GM19238 (cell line): ENCODE measurements around the gene FOXF1.

Experiments
- DNase-seq: peaks from one replicate; pipeline ENCODE4 v3.0.0; 2011; ENCODE audit warnings: low spot score; ENCODE audit not compliant: insufficient read length

Gene FOXF1

DNA sequence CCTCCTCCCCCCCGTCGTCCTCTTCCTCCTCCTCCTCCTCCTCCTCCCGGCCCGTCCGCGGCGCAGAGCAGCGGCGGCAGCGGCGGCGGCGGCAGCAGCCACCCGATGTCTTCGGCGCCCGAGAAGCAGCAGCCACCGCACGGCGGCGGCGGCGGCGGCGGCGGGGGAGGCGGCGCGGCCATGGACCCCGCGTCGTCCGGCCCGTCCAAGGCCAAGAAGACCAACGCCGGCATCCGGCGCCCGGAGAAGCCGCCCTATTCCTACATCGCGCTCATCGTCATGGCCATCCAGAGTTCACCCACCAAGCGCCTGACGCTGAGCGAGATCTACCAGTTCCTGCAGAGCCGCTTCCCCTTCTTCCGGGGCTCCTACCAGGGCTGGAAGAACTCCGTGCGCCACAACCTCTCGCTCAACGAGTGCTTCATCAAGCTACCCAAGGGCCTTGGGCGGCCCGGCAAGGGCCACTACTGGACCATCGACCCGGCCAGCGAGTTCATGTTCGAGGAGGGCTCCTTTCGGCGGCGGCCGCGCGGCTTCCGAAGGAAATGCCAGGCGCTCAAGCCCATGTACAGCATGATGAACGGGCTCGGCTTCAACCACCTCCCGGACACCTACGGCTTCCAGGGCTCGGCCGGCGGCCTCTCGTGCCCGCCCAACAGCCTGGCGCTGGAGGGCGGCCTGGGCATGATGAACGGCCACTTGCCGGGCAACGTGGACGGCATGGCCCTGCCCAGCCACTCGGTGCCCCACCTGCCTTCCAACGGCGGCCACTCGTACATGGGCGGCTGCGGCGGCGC lies at the start of gene FOXF1:
TSS of gene FOXF1 (plus strand) at position 63 of the 797 bp plus-strand sequence. CDS start at position 106, 43 bp downstream.
- no peak for DNase-seq

DNA sequence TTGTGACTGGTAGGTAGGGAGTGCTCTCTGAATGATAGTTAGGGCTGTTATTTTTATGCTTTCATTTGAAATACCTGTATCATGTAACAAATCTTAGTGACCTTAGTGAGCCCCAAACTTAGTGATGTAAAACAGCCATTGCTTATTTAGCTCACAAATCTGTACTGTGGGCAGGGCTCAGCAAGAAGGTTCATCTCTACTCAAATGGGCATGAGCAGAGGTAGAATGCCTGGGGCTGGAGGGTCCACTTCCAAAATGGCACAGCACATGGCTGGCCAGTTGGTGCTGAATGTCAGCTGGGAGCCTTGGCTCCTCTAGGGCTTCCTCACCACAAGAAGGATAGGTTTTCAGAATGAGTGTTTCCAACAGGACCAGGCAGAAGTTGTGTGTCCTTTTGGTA lies 49.3 kb upstream of the FOXF1 start:
- no peak for DNase-seq

DNA sequence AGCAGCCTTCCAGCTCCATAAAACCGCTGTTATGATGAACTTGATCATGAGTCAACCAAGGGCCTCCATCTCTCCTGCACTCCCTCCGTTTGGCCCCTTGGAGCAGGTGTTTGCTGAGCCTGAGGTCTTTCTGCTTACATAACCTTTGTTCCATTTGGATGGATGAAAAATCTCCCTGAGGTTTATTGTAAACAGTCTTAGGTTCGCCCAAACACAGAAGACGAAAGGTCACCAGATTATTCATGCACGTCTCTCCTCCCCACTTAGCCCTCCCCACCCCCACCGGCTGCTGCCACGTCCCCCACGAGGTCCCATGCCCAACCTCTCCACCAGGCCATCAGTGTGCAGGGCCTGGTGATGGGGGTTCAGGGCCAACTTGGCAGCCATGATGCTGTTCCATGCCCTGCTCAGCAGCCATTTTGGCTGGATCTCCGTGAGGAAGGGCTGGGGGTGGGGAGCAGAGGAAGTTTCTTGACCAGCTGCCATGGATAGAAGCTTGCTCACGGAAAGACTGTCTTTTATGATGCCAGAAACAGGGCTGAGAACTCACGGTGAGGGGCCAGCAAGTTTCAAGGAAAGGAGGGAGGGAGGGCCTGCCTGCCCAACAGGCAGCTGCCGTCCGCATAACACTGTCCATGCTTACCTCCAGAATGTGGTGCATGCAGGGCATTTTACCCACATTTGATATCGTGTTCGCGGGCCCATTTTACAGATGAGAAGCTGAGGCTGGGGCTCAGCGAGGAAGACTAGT lies 47.8 kb upstream of the FOXF1 start:
- DNase-seq: no peak

DNA sequence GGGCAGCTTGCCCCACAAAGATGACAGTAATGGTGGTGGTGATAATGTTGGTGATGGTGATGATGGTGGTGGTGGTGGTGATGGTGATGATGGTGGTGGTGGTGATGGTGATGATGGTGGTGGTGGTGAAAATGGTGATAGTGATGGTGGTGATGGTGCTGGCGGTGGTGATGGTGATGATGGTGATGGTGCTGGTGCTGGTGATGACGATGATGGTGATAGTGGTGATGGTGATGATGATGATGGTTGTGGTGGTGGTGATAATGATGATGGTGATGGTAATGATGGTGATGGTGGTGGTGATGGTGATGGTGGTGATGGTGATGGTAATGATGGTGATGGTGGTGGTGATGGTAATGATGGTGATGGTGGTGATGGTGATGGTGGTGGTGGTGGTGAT lies 46.3 kb upstream of the FOXF1 start:
- no peak for DNase-seq

DNA sequence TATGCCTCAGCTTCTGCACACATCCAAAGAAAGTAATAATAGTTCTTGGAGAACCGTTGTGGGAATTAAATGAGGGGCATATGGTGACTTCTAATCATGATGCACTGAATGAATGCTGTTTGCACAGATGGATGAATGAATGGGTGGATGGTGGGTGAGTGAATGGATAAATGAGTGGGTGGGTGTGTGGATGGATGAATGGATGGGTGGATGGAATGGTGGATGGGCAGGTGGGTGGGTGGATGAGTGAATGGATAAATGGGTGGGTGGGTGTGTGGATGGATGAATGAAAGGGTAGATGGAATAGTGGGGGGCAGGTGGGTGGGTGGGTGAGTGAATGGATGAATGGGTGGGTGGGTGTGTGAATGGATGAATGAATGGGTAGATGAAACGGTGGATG lies 44.9 kb upstream of the FOXF1 start:
- no peak for DNase-seq

DNA sequence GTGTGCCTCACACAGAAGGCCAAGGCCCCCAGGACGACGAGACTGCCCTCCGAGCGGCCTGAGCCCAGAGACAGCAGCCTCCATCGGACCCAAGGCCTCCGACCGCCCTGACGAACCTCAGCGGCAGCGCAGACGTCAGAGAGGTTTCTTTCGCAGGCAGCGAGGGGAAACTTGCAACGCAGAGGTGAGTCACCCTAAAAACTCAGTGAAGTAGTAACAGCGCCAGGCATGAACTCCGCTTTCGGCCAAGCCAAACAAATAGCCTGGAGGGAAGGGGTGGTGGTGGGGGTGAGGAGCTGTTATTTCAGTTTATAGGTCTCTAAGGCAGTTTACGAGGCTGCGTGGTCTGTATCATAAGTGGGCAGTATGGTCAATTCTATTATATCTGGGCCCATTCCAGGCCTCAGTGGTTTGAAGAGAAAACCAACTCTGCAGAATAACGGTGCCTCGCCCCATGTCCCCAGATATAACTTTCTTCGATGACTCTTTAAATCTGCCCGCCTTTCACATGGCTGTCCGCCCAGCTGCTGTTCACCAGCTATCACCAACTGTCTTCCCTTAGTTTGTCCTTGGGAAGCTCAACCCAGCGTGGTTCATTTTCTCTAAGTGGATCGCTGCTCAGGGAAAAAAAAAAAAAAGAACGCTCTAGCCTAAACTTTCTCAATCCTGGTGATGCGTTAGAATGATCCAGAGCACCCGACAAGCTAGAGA lies 43.5 kb upstream of the FOXF1 start:
- DNase-seq: no peak

DNA sequence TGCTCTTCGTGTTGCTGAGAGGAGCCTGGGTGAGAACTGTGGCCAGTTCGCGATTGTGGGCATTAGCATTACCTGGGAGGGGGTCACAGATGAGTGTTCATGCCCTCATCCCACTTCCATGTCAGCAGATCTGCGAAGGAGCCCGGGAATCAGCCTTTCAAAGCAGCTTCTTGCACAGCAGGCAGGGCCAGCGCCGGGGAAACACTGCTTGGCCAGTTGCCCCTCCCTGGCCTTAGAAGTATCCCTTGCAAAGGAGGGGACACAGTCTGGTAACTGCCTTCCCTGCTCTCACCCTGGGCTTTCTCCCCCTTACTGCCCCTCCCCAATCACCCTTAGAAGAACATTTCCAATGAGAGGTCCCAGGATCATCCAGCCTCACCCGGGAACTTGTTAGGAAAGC lies 42.8 kb upstream of the FOXF1 start:
- no peak for DNase-seq

DNA sequence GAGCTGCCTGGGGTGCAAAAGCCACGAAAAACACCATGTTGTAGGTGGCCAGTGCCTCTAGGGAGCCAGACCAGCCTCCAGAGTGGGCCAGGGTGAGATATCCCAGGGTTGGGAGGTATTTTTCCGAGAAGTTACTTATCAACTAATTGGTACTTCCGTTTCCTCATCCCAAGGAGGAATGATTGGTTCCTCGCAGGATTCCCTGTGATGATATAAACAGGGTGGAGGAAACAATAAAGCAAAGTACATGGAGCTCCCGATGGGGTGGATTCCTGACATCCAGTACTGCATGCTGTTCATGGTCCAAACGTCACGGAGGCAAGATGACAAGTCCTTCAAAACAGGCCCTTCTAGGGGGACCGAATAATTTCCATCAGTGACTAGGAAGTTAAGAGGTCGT lies 39.4 kb upstream of the FOXF1 start:
- no peak for DNase-seq

DNA sequence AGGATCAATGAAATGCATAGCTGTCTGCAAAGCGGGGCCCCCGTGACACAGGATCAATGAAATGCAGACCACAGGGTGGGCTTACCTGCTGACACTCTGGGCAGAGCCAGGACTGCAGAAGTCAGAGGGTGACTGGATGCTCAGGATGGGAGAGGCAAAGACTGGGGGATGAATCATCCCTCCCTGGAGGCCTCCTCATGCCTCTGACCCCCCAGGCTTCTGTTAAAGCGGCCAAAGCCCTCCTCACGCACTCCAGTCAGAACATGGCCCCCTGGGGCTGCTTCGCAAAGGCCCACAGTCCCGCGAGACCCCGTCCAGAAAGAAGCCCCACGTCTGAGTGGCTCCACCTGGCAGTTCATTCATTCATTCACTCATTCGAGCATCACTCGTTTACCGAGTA lies 38.4 kb upstream of the FOXF1 start:
- no peak for DNase-seq

DNA sequence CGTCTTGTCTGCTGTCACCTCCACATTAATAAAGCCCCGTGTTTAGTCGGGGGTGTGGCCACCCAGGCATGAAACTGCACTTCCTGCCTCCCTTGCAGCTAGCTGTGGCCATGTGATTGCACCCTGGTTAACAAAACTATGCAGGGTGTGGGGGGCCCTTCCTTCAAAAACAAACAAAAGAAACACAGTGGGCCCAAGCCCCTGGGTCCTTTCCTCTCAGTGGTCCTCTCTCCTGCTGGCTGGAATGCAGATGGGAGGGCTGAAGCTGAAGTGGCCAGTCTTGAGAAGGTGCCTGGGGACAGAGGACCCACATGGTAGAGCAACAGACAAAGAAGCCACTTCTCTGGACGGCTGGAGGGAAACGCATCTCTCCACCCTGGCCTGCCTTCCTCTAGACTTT lies 38.0 kb upstream of the FOXF1 start:
- no peak for DNase-seq

DNA sequence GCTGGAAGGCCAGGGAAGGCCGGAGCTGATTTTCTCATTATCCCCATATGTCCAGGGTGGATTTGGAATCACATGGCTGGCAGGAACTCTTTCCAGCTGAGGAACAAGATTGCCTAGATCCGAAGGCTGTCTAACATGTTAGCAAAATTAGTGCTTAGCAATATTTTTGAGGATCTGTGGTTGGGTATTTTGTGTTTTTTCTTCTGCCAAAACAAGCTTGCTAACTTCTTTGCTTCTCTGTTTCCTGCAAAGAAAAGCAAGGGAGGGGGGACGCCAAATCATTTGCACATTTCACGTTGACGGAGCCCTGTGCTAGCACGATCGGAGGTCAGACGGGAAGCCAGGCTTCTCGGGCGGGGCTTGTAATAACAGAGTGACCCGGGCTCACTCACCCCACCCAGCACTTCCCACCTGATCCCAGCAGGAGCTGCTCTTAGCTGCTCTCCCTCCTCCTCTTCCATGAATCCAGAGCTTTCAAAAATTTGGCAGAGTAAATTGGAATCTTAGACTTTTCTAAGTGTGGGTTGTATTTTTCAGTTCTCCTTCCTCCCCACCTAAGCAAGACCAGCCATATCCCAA lies 33.3 kb upstream of the FOXF1 start:
- DNase-seq: no peak

DNA sequence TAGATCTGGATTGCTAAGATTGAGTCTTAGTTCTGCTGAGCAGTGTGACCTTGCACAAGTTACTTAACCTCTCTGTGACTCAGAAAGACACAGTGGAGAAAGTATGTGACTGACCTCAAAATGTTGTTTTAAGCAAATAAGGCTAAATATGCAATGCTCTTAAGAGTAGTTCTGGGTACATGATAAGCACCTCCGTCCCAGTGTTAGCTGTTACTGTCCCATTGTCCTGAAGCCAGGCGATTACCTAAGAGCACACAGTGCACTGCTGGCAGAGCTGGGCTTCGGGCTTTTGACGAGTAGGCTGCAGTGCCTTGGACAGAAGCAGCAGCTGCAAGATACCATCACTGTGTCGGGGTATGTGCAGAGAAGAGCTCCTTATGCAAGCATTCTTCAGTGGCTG lies 32.7 kb upstream of the FOXF1 start:
- no peak for DNase-seq

DNA sequence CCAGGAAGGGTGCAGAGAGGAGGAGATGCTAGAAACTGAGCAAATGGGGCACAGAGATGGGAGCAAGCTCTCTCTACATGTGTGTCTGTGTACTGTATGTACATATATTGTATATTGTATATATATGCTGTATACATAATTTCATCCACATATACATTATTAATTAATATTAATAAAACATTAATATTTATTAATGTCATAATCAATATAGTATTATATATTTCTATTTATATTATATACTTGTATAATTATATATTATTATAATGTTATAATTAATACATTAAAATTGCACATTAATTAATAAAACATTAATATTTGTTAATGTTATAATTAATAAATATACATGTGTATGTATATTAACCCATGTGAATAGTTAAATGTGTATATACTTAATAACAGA lies 31.5 kb upstream of the FOXF1 start:
- DNase-seq: no peak

DNA sequence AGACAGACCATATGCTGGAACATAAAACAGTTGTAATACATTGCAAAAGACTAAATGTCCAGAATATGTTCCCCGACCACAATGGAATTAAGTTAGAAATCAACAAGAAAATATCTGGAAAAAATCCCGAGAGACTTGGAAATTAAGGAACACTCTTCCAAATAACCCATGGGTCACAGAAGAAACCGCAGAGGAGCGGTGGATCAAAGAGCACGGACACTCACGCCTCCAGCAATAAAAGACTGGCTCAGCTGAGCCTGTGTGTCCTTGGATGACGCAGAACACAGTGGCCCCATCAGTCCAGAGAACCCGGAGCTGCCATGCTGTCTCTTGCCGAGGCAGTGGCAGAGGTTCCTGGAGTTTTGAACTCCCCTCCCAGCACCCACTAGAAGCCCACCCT lies 30.9 kb upstream of the FOXF1 start:
- no peak for DNase-seq

DNA sequence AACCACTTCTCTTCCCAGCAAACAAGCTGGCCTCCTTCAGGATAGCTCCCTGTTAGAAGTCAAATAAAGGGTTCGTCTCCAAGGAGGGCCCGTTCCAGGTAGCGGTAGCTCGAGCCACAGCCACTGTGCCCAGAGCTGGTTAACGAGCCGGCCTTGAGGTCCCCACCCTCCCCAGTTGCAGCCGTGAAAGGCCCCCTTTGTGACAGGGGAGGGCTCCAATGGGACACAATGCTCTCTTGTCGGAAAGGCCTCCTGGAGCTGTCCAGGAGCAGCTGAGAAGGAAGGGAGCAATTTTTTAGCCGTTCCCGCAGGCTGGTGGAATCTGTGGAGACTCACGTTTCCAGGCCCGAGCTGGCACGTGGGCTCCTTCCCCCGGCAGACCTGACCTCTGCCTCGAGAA lies 29.9 kb upstream of the FOXF1 start:
- no peak for DNase-seq

DNA sequence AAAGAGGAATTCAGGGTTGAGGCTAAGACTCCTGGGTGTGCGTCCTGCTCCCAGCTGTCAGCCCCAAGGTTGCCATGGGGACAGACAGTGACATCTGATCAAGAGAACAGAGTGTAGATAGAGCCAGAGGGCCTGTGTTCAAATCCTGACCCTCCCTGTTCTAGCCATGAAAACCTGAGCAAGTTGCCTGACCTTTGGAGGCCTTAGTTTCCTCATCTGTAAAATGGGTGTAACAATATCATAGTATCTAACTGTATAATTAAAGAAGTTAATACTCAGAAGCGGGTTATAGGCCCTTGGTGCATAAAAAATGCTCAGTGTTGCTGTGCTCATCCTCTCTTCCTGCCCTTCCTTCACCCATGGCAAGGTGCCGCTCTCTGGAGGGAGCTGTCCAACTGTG lies 28.7 kb upstream of the FOXF1 start:
- no peak for DNase-seq

DNA sequence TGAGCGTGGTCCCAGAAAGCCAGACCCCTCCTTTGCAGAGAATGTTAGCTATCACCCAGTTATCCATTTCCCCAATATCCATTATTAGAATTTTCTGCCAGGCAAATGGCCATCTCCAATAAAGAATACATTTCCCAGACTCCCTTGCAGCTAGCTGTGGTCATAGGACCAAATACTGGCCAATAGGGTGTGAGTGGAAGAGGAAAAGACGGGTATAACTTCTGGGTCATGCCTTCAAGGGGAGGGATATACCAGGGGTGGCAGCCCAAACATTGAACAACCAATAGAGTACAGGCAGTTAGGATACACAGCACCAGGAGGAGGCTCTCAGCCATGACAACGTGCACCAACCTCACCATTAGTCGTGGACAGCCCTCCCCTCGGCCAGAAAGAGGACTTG lies 26.1 kb upstream of the FOXF1 start:
- no peak for DNase-seq

DNA sequence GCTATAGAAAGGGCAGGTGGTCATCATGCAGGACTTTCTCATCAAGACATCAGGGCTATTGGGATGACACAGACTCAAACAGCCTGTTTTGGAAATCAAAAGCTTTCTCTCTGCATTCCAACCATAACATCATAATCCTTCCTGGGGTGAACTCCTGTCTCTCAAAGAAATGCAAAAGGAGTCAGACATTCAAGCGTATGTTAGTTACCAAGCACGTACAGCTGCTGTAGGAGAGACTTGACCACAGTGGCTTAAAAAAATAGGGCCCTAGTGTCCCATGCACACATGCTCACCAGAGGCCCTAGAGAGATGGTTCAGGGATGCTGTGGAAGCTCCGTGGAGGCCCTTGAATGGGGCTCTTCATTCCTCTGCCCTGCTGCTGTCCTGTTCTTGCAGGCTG lies 24.6 kb upstream of the FOXF1 start:
- DNase-seq: no peak

DNA sequence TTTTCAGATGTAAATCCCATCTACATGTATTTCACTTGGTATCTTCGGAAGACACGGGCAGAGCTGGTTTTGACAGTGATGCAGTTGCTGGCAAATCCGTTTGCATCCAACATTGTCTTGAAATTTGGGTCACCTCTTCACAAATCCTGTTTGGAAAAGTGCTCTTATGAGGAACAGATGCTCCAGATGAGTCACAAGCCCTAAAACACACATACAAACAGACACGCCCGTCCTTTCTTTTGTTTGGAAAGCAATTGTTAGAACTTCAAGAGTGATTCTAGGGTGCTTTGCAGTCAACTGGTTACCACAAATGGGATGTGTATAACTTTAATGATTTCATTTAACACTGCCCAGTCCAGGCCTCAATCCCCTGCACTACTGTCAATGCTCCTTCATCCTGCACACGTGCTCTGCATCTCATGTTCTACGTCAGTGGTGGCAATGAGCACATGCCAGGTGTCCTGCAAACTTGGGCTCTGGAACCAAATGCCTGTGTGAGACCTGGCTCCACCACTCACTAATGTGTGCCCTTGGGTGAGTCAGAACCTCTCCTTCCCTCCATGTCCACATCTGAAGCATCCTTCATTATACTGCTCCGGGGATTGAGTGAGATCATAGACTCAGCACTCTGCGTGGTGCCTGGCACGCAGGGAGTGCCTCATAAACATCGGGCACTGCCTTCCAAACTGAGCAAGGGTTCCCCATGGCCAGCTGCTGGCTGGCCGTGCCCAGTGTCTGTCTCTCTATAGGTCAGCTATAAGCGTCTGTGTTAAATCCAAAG lies 19.3 kb upstream of the FOXF1 start:
- no peak for DNase-seq

DNA sequence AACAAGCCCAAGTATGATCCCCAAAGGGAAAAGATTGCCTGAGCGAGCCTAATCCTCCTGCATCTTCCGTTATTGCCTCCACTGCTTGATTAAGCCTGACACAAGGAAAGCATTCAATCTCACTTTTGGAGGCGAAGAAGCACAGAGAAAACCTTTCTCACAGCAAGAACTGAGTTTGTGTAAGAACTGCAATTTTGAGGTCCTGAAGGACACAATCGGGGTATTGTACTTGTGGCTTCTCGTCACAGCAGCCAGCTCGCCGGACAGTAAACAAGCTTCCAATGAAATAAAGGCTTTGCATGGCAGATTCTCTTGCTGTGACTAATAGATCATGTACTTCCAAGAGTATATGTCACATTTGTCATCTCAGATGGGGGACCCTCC lies 18.7 kb upstream of the FOXF1 start:
- no peak for DNase-seq

DNA sequence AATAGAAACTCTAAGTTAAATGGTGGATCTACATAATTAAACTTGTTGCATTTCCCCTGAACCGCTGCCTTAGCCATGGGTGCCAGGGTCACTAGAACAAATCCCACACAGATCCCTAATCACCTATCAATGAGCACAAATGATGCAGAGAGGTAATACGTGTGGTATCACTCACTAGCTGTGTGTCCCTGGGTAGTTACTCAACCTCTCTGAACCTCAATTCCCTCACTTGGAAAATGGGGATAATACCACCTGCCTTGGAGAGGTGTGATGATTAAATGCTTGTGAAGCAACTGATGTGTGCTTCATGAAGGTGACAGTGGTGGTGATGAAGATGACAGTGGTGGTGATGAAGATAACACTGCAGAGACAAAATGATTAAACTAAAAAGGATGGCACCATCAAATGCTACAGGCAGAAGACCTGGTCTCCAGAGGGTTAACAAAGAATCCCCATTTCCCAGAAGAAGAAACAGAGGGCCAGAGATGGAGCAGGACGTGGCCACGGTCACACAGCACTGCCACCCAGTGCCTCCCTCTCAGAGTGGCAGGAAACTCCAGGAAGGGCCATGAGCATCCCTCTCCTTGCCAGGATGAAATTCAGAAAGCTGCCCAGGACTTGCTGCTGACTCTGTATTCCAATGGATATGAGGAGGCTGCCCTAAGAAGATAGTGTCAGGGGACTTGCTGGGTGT lies 17.9 kb upstream of the FOXF1 start:
- no peak for DNase-seq
